Measurements from ENCODE around the gene SMIM36. TPM values are rescaled to one million over a fixed set of nuclear protein-coding genes. Genes with fewer than 3 reads are reported as not detected.

SMIM36 gene
- total RNA-seq, 4 donors from 2014 or later, result not detected

- no peak overlapping the region for H3K4me3 ChIP-seq
- no peak for TF ChIP-seq EP300 (IDR thresholded peaks at IDR 0.05)
- no peak for TF ChIP-seq CTCF (IDR thresholded peaks at IDR 0.05)
- no peak for TF ChIP-seq POLR2A (IDR thresholded peaks at IDR 0.05)
- H3K4me1 ChIP-seq, result peaks cover 0 to 19% (median 2%) of the 10 kb centered on the region in 4 donors
- no peaks in the 10 kb centered on the region for H3K9me3 ChIP-seq
- WGBS, 2 donors, result 59 to 73% methylated on average over 3 of the region's 3 CpGs
- H3K27ac ChIP-seq, result no peak overlapping the region
- no peaks in the 10 kb centered on the region for H3K36me3 ChIP-seq
- DNase-seq (ENCODE audit: low spot score in 2 of 2), result no peak
- no peaks in the 10 kb centered on the region for H3K27me3 ChIP-seq
Observed at GRCh38 chr17:55500103-55500502, 11.1 kb downstream of the SMIM36 start.

GRCh38 chr17:55496094-55496881, 15.0 kb downstream of the SMIM36 start:
- no peak for TF ChIP-seq CTCF (IDR thresholded peaks at IDR 0.05)
- peak in 1 of 2 donors; percentile 72 for TF ChIP-seq EP300 (IDR thresholded peaks at IDR 0.05)
- DNase-seq (ENCODE audit: low spot score in 2 of 2), result peak in 1 of 2 donors; percentile 13
- no peak overlapping the region for H3K4me3 ChIP-seq
- 63 to 67% methylated on average over 8 of the region's 8 CpGs for WGBS, 2 donors
- H3K4me1 ChIP-seq, result peaks cover 0 to 19% (median 2%) of the 10 kb centered on the region in 4 donors
- no peaks in the 10 kb centered on the region for H3K36me3 ChIP-seq
- H3K27ac ChIP-seq, result peak overlapping the region in 1 of 4 donors; percentile 57
- H3K9me3 ChIP-seq, result no peaks in the 10 kb centered on the region
- H3K27me3 ChIP-seq, result no peaks in the 10 kb centered on the region

- H3K9me3 ChIP-seq, result no peaks in the 10 kb centered on the region
- no peak for DNase-seq (ENCODE audit: low spot score in 2 of 2)
- H3K4me3 ChIP-seq, result no peak overlapping the region
- no peak overlapping the region for H3K27ac ChIP-seq
- H3K27me3 ChIP-seq, result no peaks in the 10 kb centered on the region
- H3K4me1 ChIP-seq, result peaks cover 0 to 19% (median 2%) of the 10 kb centered on the region in 4 donors
- TF ChIP-seq EP300 (IDR thresholded peaks at IDR 0.05) (no peak), CTCF (IDR thresholded peaks at IDR 0.05) (no peak), POLR2A (IDR thresholded peaks at IDR 0.05) (no peak)
- no peaks in the 10 kb centered on the region for H3K36me3 ChIP-seq
- 59 to 62% methylated on average over 3 of the region's 3 CpGs for WGBS, 2 donors
Observed at GRCh38 chr17:55495239-55495638, 16.0 kb downstream of the SMIM36 start.

GRCh38 chr17:55492781-55493341, 18.4 kb downstream of the SMIM36 start:
- H3K4me1 ChIP-seq, result peaks cover 0 to 15% (median 2%) of the 10 kb centered on the region in 4 donors

More at GRCh38 chr17:55492781-55493341, 18.4 kb downstream of the SMIM36 start:
- WGBS, 2 donors, result 52 to 53% methylated on average over 7 of the region's 7 CpGs
- Histone ChIP-seq H3K27me3 (no peaks in the 10 kb centered on the region), H3K9me3 (no peaks in the 10 kb centered on the region), H3K4me3 (no peak overlapping the region), H3K36me3 (no peaks in the 10 kb centered on the region), H3K27ac (no peak overlapping the region)
- no peak for DNase-seq (ENCODE audit: low spot score in 2 of 2)
- TF ChIP-seq EP300 (IDR thresholded peaks at IDR 0.05), result no peak
- no peak for TF ChIP-seq POLR2A (IDR thresholded peaks at IDR 0.05)
- TF ChIP-seq CTCF (IDR thresholded peaks at IDR 0.05), result no peak
